NCI-H2107 treated with DMSO at 0.1 percent for 48 hours (cell line): ENCODE results near the gene TNNI3K.
A peak's percentile ranks its signal among the peaks of the same experiment; 100 is the strongest.

Source experiments
- DNase-seq: peaks from one replicate; lab custom pipeline; 2025; ENCODE audit not compliant: unreplicated experiment; lab: John Stamatoyannopoulos, UW

Gene TNNI3K

DNA sequence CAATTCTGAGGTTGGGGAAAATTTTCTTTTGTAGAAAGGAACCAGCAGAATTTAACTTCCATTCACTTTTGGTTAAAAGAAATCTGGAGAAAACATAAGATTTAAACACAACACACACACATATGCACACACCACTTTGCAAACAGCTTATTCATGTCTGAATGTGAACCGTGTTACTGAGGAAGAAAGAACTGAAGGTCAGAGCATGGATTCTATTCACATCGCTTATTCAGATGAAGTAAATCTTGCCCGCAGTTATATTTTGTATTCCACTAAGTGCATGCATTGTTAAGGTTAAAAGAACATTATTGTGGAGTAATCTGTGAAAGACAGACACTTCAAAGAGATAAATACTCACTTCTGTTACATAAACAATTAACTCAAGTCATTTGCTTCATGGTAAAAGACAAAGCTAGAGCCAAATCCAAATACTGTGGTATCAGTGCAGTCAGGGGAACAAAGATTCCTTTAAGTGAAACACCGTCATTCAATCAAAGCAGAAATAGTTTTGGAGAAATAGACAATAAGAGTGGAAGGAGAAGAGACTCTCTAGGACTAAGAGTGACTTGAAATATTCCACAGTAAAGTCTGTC, 195.3 kb downstream of the TNNI3K start:
- no peak for DNase-seq

DNA sequence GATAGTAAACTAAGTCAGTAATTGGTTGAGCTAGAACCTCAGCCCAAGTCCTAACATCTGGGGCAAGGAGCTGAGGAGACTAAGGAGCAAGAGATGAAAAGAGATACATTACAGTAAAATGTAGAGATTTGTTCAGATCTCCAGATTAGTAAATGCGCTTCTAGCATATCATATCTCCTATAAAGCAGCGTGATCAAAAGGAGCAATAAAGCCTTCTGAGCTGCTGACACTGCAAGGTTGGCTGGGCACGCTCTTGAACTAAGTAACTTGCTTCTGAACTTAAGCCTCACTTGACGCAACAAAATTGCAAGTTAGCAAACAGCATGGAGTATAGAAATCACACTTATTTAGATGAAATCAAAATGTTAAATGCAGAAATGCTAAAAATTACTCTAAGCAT, 196.3 kb downstream of the TNNI3K start:
- no peak for DNase-seq

DNA sequence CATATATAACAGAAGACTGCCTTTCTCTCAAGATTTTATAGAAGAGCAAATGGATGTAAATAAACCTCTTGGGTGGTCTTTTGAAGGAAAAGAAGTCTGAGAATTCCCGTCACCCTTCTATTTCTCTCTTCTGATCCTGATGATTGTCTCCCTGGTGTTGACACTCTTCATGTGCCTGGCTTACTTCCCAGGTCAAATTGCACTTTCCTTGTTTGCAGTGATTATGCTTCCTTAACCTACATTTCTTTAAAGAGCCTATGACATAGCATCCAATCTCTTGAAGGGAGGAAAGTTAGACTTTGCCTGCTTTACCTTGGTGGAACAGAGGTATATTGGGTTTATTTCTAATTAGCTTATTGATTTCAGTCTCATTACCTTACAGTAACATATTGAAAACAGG, 197.1 kb downstream of the TNNI3K start:
- DNase-seq: no peak

DNA sequence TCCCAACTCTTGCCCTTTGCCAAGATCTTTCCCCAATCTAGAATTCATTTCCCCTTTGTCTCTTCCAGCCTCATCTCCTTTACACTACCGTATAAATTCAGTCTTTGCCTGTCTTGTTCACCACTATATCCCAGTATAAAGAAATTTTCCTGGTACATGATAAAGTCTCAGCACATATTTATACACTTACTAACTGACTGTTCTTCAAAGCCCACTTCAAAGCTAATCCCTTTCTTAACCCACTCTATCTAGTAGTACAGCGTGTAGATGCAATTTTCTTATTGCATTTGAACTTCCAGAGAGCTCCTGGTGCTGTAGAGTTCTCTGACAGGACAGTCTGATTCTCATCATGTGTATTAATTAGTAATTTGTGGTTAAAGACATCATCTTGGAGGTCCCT, 199.1 kb downstream of the TNNI3K start:
- no peak for DNase-seq

DNA sequence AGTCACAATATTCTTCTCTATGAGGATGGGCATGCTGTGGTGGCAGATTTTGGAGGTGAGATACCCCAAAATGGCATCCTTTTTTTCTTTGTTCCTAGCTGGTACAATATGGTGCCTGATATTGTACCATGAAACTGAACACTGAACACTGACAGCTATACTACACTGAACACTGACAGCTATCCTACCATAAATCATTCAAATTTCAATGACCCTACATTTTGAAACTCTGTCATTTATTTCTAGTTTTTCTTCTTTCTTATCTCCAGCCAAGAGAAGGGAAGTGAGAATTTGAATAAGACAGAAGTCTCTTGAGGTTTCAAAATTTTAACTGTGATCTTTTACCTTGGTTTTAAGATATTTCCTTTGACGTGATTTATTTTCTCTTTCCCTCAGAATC, 200.9 kb downstream of the TNNI3K start:
- no peak for DNase-seq

DNA sequence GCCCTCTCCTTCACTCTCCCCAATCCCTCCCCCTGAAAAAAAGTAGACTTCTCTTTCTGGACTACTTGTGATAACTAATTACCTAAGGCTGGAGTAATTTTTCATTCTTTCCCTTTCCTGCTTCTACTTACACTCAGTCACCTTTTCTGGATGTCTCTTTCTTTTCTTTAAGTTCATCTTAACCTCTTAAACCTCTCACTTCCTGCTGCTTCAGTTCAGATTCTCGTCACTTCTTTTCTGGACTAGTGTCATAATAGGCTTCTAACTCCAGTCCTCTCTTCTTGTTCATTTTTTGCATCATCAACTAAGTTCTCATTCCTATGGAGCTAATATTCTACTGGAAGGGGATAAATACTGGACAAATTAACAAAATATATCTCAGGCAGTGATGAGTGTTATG, 201.8 kb downstream of the TNNI3K start:
- DNase-seq: no peak

DNA sequence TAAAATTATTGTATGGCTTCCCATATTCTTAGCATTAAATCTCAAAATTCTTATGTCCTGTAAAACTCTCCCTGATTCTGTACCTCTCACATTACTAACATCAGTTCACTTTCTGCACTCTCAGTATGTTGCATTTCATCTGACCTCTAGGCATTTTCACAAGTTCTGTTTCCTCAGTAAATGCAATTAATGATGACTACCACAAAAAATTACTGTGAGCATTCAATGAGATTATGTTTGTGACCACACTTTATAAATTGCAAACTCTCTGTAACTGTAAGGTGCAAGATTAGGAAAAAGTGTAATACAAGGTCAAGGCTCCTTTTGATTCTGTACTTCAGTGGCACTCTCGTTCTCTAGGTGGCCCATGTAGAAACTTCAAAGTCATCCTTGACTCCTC, 216.8 kb downstream of the TNNI3K start:
- DNase-seq: no peak

DNA sequence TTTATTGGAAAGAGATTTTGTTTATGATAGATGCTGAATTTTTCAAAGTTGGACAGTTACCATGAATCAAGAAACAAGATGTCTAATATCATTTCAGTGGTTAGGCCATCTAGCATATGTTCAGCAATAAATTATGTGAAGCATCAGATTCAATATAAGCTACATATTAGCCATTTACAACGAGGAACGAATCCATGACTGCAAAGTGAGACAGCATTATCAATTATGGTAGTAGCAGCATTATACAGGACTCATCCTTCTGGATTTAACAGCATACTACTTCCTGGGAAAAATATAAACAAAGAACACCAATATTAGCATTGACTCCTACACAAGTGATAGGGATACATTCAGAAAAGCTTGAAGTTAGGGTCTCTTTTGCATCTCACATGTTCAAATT, 218.1 kb downstream of the TNNI3K start:
- no peak for DNase-seq

DNA sequence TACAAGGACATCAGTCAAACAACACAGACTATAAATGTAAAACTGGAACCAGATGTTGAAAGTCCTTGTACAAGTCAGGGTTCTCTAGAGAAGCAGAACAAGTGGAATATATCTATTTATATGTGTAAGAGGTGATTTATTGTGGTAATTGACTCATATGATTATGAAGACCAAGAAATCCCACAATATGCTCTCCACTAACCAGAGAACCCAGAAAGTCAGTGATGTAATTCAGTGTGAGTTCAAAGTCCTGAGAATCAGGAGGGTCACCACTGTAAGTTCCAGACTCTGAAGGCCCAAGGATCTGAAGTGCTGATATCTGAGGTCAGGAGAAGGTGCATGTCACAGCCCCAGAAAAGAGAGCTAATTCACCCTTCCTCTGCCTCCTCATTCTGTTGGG, 220.2 kb downstream of the TNNI3K start:
- DNase-seq: no peak

DNA sequence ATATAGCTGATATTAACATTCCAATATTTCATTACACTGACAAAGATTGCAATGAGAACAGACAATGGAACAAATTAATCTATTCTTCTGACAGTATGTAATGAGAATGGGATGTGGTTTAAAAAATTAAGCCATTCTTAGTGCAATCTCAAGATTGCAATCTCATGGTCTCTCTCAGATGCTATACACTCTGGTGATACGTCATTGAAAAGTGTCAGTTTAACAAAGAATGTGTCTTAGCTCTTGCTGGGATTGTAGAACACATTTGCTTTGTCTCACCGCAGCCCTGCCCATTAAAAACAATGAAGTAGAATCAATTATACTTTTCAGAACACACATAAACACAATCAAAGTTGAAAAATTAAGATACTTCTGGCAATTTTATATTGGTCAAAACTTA, 222.1 kb downstream of the TNNI3K start:
- no peak for DNase-seq

DNA sequence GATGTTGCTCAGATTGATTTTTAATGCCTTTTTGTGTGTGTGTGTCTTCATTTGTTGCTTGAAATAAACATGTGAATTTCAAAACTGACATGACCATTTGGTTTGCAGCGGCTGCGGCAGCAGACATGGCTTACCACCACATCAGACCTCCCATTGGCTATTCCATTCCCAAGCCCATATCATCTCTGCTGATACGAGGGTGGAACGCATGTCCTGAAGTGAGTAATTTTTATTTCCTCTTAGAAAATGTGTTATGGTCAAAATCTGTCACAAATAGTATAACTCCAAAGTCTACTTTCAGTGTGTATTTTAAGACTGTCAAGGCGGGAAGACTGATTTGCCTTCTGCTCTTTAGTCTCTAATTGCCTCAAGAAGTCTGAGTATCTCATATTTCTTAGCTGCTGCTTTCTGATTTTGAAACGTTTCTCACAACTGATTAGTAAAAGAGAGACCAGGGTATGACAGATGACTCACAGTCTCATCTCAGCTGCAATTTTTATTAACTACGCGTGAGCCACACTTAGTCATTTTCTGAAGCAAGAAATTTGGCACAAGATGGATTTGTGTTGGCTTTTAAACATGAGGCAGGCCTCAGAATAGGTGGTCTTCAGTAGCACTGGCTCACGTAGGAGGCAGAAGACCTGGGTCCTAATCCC, 228.3 kb downstream of the TNNI3K start:
- no peak for DNase-seq

DNA sequence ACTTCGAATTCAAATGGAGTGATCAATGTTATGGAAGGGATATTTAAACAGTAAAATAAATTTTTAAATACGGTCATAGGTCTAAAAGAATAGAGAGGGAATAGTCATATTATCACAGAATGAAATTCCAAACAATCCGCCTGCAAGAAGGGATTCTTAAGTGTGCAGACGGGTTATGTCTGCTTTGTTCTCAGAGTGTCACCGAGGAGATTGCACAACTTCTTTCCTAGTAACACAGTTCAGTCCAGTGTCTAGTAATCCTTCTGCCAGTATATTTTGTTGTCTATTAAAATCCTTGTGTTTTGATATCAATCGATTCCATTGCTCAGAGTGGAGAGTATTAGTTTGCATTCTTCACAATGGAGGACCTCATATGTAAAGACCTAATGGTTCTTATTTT, 228.8 kb downstream of the TNNI3K start:
- DNase-seq: no peak

DNA sequence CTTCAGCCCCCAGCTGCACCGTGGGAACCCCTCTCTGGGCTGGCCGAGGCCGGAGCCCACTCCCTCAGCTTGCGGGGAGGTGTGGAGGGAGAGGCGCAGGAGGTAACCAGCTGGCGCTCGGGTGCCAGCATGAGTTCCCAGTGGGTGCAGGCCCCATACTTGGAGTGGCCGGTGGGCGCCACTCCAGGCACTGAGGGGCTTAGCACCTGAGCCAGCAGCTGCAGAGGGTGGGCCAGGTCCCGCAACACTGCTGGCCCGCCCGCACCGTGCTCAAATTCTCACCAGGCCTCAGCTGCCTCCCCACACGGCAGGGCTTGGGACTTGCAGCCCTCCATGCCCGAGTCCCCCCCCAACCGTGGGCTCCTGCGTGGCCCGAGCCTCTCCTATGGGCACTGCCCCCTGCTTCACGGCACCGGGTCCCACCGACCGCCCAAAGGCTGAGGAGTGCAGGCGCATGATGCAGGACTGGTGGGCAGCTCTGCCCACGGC, 230.1 kb downstream of the TNNI3K start:
- DNase-seq: no peak

DNA sequence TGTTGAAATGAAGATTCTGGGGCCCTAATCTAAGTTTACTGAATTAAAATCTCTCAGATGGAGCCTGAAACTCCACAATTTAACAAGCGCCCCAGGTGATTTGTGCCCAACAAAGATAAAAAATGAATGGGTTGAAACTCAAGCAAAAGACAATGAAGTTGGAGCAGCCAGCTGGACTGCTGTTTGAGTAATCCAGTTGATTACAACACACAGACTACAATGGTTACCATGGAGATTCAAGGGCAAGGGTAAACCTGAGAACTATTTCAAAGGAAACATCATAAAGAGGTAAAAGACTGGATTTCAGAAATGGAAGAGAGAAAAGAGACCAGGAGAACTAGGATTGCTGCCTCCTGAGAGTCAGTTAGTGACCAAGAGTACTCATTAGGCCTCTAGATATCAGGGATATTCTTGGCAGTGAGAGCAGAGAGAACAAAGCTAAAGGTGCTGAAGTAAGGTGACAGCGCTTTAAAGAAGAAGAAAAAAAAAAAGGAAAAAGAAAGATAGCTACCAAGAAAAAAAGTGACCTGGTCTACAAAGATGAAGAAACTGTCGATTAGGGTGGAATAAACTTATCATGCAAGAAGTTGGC, 232.7 kb downstream of the TNNI3K start:
- DNase-seq: peak; percentile 1

DNA sequence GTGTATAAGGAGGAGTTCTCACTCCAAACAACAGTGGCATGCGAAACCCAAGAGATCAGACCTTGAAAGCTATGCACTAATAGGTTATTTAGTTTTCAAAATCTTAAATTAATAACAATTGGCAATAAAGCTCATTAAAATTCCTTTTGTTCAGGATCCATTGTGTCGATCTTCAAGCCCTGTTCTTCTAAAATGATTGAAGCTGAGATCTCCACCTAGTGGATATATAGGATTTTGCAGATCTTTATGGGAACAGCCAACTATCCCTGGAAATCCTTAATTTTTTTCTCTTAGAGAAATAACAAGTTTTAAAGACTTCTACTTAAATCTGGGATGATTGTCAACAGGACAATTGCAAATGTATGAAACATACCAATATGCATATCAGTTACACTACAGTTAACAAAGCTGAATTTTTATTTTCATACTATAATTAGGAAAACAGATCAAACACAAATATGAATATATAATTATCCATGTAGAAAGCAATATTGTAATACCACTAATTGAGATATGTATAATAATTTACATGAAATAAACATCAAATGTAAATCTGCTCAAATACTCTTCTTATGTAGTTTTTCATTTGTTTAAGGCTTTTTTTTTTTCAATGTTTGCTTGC, 233.9 kb downstream of the TNNI3K start:
- peak; percentile 59 for DNase-seq

DNA sequence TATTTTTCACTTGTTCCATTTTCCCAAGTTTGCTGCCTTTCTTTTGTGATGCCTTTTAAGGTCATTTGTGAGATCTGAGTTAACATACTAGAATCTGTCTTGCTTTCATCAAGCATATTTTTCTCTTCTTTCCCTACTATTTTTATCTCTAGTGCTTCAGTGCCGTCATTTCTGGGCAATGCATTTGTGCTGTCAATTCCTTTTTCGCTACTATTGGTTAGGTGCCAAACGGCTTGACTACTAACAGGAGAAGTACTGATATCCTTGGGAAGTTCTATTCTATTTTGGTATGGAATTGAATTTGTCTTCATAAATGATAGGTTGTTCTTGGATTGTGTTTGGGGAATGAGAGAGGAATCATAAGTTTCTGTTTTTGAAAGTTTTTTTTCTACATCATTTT, 235.1 kb downstream of the TNNI3K start:
- no peak for DNase-seq

DNA sequence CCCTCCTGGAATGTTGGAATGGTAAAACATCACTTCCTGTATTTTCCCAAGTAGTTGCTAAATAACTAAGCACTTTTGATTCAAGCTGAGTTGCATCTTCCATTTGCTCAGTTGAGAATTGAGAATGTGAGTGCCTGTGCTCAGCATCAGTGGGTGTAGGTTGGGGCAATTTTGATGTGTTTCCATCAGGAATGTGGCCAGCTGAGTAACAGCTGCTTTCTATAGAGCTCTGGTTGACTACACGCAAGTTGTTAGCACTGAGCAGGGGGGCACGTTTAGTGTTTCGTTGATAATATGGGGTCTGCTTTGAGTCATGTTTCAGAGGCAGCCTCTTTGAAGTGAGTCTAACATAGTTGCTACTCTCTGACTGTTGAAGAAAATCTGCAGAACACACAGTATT, 235.7 kb downstream of the TNNI3K start:
- DNase-seq: no peak

DNA sequence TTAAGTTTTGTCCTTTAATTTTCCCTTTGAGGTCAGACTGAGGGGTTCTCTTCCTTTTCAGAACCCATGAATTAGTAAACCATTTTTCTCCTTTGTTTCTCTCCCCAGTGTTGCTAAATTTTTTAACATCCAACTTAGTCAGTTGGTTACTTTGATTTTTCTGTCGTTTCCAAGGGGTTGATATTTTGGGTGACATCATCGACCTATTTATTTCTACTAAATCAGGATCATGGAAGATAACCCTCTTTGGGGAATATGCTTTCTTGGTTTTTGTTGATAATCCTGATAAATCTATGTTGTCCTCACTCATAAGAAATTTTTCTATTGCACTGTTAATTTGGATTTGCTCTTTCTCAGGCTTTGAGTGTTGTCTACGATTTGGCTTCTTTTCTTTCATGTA, 236.3 kb downstream of the TNNI3K start:
- DNase-seq: no peak

DNA sequence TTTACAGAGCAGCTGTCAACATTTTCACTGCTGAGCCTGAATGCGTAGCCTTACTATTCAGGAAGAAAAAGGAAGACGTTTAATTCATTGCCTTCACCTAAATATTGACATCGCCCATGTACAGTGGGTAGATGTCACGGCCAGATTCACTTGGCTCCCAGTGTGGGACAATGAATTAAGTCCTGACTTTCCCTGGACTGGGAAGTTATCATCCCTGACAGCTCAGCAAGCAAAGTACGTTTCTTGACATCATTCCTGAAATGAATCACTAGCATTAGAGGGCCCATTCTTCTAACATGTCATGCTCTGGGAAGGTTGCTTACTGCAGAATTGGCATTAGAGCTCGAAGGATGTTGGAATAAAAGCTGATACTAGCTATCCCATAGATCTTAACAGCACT, 239.4 kb downstream of the TNNI3K start:
- no peak for DNase-seq

DNA sequence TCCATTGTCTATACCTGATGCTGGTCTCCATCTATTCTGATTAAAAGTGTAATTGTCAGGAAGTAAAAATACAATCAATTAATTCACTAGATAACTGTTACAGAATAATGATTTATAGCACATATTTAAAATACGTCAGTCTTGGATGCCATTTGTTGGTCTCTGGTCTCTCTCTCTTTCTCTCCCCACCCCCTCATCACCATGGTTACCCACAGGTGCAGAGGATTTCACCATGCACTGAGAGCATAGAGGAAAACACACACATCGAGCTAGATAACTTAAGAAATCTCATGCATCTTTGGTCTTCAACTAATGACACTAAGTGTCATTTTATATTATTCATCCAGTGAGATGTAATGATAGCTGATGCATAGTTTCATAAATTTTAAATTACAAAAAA, 243.8 kb downstream of the TNNI3K start:
- DNase-seq: no peak

DNA sequence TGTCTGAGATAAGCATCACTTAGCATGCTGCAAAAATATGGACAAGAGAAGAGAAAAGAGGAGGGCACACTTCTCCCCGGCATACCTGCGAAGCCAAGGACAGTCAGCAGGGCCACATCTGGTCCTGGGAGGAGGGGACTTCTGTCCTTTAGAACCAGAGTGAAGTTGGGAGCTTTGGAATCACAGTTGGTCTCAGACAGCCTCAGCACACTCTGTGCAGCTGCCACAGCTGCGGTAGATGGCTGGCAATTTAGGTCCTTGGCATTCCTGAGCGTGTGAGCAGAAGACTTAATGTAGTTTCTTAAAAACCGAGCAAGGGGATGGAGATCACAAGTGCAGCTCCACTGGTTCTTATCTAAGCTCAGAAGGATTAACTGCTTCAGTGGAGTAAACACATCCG, 244.9 kb downstream of the TNNI3K start:
- DNase-seq: no peak

DNA sequence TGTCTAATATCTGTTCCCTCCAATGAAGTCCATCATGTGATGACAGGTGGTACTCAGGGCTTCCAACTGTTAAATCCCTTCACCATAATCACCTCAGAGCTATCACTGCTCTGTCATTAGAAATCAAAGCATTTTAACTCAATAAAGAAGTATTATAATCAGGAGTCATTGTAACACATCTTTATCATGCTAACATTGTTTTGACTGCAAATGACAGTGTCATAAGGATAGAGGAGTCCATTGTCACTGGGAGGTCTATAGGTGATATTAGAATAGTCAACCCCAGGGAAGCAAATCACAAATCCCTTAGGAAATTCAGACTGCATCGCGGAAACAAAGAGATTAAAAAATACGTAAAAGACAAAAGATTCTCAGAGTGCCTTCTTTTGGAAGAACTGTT, 246.4 kb downstream of the TNNI3K start:
- no peak for DNase-seq
